ENCODE data around the gene DLL4. TPM values are rescaled to one million over a fixed set of nuclear protein-coding genes. Genes with fewer than 3 reads are reported as not detected.

The DLL4 gene
- total and polyA plus RNA-seq, 10 donors: 1.2 to 26.3 (median 10.2) TPM

- TF ChIP-seq POLR2A (IDR thresholded peaks at IDR 0.05): no peak
- TF ChIP-seq POLR2AphosphoS5 (IDR thresholded peaks at IDR 0.05): no peak
- TF ChIP-seq, protein P1, sequence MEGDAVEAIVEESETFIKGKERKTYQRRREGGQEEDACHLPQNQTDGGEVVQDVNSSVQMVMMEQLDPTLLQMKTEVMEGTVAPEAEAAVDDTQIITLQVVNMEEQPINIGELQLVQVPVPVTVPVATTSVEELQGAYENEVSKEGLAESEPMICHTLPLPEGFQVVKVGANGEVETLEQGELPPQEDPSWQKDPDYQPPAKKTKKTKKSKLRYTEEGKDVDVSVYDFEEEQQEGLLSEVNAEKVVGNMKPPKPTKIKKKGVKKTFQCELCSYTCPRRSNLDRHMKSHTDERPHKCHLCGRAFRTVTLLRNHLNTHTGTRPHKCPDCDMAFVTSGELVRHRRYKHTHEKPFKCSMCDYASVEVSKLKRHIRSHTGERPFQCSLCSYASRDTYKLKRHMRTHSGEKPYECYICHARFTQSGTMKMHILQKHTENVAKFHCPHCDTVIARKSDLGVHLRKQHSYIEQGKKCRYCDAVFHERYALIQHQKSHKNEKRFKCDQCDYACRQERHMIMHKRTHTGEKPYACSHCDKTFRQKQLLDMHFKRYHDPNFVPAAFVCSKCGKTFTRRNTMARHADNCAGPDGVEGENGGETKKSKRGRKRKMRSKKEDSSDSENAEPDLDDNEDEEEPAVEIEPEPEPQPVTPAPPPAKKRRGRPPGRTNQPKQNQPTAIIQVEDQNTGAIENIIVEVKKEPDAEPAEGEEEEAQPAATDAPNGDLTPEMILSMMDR (IDR thresholded peaks at IDR 0.05 in 8 of 11, conservative IDR thresholded peaks at IDR 0.05 in 3 of 11): no peak
- no peak for DNase-seq
- 86 to 97% (median 94%) methylated on average over 6 of the region's 6 CpGs for WGBS, 5 donors
- intact Hi-C loops (cut with DNase I; ENCODE audit: low total_unique reads): no loop called here
- peaks cover 3 to 33% (median 22%) of the 10 kb centered on the region in 6 donors for H3K4me1 ChIP-seq
- no peaks in the 10 kb centered on the region for H3K9me3 ChIP-seq
- no peaks in the 10 kb centered on the region for H3K27me3 ChIP-seq (replicated peaks in 1 of 7)
- H3K4me3 ChIP-seq: no peak overlapping the region
- no peak overlapping the region for H3K27ac ChIP-seq
- peaks cover 10 to 99% (median 69%) of the 10 kb centered on the region in 6 donors for H3K36me3 ChIP-seq
Measured at GRCh38 chr15:40985541-40986330, 56.6 kb downstream of the DLL4 start.

GRCh38 chr15:40986820-40987219, 57.7 kb downstream of the DLL4 start:
- H3K27ac ChIP-seq: no peak overlapping the region
- H3K4me3 ChIP-seq: no peak overlapping the region
- no peaks in the 10 kb centered on the region for H3K9me3 ChIP-seq
- whole genome bisulfite sequencing, 5 donors: 93 to 95% (median 94%) methylated on average over 7 of the region's 7 CpGs
- H3K4me1 ChIP-seq: peaks cover 3 to 24% (median 15%) of the 10 kb centered on the region in 6 donors
- TF ChIP-seq, protein P1 (IDR thresholded peaks at IDR 0.05 in 8 of 11, conservative IDR thresholded peaks at IDR 0.05 in 3 of 11): no peak
- TF ChIP-seq POLR2A (IDR thresholded peaks at IDR 0.05) (no peak), POLR2AphosphoS5 (IDR thresholded peaks at IDR 0.05) (no peak)
- intact Hi-C loops (cut with DNase I; ENCODE audit: low total_unique reads): no loop called here
- peaks cover 10 to 99% (median 69%) of the 10 kb centered on the region in 6 donors for H3K36me3 ChIP-seq
- DNase-seq: no peak
- H3K27me3 ChIP-seq (replicated peaks in 1 of 7): no peaks in the 10 kb centered on the region

DNA sequence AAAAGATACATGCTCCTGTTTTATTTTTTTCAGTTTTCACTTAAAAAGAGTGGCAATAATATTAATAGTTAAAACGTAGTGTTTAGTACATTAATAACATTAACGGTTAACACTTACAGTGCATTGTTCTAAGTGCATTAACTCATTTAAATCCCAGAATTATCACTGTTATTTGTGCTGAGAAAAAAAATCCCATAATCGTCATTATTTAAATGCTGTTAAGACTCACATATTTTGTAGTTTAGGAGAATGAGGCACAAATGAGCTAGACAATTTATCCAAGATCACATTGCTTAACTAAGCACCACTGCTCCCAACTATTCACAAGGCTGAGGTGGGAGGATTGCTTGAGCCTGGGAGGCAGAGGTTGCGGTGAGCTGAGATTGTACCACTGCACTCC, 59.0 kb downstream of the DLL4 start:
- no peak overlapping the region for H3K4me3 ChIP-seq
- TF ChIP-seq, protein P1 (IDR thresholded peaks at IDR 0.05 in 8 of 11, conservative IDR thresholded peaks at IDR 0.05 in 3 of 11): no peak
- no peak for TF ChIP-seq POLR2A (IDR thresholded peaks at IDR 0.05)
- TF ChIP-seq POLR2AphosphoS5 (IDR thresholded peaks at IDR 0.05): no peak
- H3K4me1 ChIP-seq: peaks cover 0 to 24% (median 4%) of the 10 kb centered on the region in 6 donors
- 92 to 97% (median 95%) methylated on average over 4 of the region's 4 CpGs for WGBS, 5 donors
- no peak for DNase-seq
- intact Hi-C loops (cut with DNase I; ENCODE audit: low total_unique reads): no loop called here
- peaks cover 4 to 99% (median 63%) of the 10 kb centered on the region in 6 donors for H3K36me3 ChIP-seq
- no peak overlapping the region for H3K27ac ChIP-seq
- no peaks in the 10 kb centered on the region for H3K27me3 ChIP-seq (replicated peaks in 1 of 7)
- H3K9me3 ChIP-seq: no peaks in the 10 kb centered on the region

Small RNA genes within 50 kb of the gene (small RNA-seq; reads per million reads assigned to genes)
- gene ISCA1P4: 0 reads per million in 4 donors

Other genes starting within 250 kb of the DLL4 start
- gene RAD51, start 234.2 kb upstream of the DLL4 start, total RNA-seq: 1 to 10 TPM in 5 of 7 donors, under 1 TPM in 2; 0.43 to 5.5 (median 3.0) TPM
- gene RAD51, start 234.2 kb upstream of the DLL4 start, polyA plus RNA-seq: 1 to 10 TPM in 2 of 3 donors, under 1 TPM in 1; 0.72 to 4.7 (median 2.0) TPM
- 10 to 100 TPM; 19.7 to 32.2 (median 25.6) TPM for gene RMDN3, start 174.1 kb upstream of the DLL4 start, total RNA-seq
- 10 to 100 TPM; 13.0 to 15.4 (median 13.7) TPM for gene RMDN3, start 174.1 kb upstream of the DLL4 start, polyA plus RNA-seq
- gene GCHFR, start 165.3 kb upstream of the DLL4 start, total RNA-seq: 10 to 100 TPM in 4 of 7 donors, 1 to 10 TPM in 3; 6.1 to 21.9 (median 13.6) TPM
- 10 to 100 TPM; 17.7 to 38.0 (median 23.6) TPM for gene GCHFR, start 165.3 kb upstream of the DLL4 start, polyA plus RNA-seq
- gene C15orf62, start 159.4 kb upstream of the DLL4 start, total RNA-seq: under 1 TPM in 6 of 7 donors, not detected in 1; 0.20 to 0.66 (median 0.39) TPM
- gene C15orf62, start 159.4 kb upstream of the DLL4 start, polyA plus RNA-seq: under 1 TPM; 0.36 to 0.39 (median 0.38) TPM
- gene ZFYVE19, start 122.3 kb upstream of the DLL4 start, total RNA-seq: 10 to 100 TPM; 16.1 to 31.1 (median 20.3) TPM
- gene ZFYVE19, start 122.3 kb upstream of the DLL4 start, polyA plus RNA-seq: 10 to 100 TPM; 23.2 to 31.7 (median 27.3) TPM
- gene DNAJC17, start 121.9 kb upstream of the DLL4 start, total RNA-seq: 10 to 100 TPM; 16.2 to 57.1 (median 41.1) TPM
- gene DNAJC17, start 121.9 kb upstream of the DLL4 start, polyA plus RNA-seq: 10 to 100 TPM; 52.5 to 61.5 (median 60.4) TPM
- not detected for gene PPP1R14D, start 100.6 kb upstream of the DLL4 start, total RNA-seq
- under 1 TPM in 1 of 3 donors, not detected in 2; 0.30 TPM for gene PPP1R14D, start 100.6 kb upstream of the DLL4 start, polyA plus RNA-seq
- 10 to 100 TPM in 4 of 7 donors, 1 to 10 TPM in 3; 6.5 to 25.8 (median 11.3) TPM for gene SPINT1, start 85.3 kb upstream of the DLL4 start, total RNA-seq
- gene SPINT1, start 85.3 kb upstream of the DLL4 start, polyA plus RNA-seq: 1 to 10 TPM; 4.8 to 5.6 (median 5.0) TPM
- not detected for gene RHOV, start 55.1 kb upstream of the DLL4 start, total RNA-seq
- gene RHOV, start 55.1 kb upstream of the DLL4 start, polyA plus RNA-seq: under 1 TPM in 2 of 3 donors, not detected in 1; 0.06 to 0.19 TPM
- 10 to 100 TPM; 18.6 to 29.1 (median 25.3) TPM for gene VPS18, start 34.9 kb upstream of the DLL4 start, total RNA-seq
- gene VPS18, start 34.9 kb upstream of the DLL4 start, polyA plus RNA-seq: 10 to 100 TPM in 1 of 3 donors, 1 to 10 TPM in 2; 7.2 to 15.8 (median 7.4) TPM
- gene CHAC1, start 24.1 kb downstream of the DLL4 start, total RNA-seq: 1 to 10 TPM in 6 of 7 donors, under 1 TPM in 1; 0.92 to 5.5 (median 1.7) TPM
- 1 to 10 TPM in 2 of 3 donors, under 1 TPM in 1; 0.39 to 1.5 (median 1.1) TPM for gene CHAC1, start 24.1 kb downstream of the DLL4 start, polyA plus RNA-seq
- gene INO80, start 186.9 kb downstream of the DLL4 start, total RNA-seq: 10 to 100 TPM; 24.2 to 39.4 (median 27.2) TPM
- gene INO80, start 186.9 kb downstream of the DLL4 start, polyA plus RNA-seq: 1 to 10 TPM; 5.2 to 9.0 (median 5.6) TPM

Data from spleen (tissue), 11 donors.